Measurements from ENCODE around the gene EHD4.

EHD4 gene

DNA sequence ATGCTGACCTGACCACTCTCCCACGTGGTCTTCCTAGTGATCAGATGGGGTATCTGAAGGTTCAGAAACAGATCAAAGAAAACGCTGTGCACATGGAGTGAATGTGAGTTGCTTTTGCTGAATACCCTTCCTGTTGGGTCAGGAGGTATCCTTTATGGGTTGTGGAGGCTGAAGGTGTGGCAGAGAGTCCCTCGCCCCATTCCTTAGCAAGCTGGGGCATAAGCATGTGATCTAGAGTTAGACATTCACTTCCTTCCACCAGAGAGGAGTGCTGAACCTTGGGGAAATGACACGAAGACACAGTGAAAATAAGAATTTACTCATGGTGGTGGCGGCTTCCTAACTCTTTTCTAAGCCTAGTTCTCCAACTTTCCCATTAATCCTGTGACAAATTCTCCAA is 50.7 kb downstream of the EHD4 start:
- H3K4me3 ChIP-seq (ENCODE audit: low read depth, low read length) = no peak overlapping the region

DNA sequence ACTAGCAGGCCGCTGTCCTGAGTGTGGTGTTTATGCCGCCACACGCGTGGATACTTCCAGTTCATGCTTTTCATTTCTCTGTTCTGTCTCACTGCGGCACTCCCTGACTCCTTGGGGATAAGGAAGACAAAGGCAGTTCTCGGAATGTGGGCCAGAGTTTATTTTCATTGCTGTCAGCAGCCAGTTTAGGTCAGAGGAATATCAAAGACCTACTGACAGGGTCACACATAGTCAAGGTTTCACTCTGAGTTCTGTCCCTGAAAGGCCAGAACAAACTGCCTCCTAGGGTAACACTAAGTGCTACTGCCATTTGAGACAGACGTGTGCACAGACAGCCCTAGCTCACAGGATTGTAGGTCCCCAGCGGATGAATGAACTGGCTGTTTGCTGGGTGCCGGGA is 51.2 kb downstream of the EHD4 start:
- no peak overlapping the region for H3K4me3 ChIP-seq (ENCODE audit: low read depth, low read length)

DNA sequence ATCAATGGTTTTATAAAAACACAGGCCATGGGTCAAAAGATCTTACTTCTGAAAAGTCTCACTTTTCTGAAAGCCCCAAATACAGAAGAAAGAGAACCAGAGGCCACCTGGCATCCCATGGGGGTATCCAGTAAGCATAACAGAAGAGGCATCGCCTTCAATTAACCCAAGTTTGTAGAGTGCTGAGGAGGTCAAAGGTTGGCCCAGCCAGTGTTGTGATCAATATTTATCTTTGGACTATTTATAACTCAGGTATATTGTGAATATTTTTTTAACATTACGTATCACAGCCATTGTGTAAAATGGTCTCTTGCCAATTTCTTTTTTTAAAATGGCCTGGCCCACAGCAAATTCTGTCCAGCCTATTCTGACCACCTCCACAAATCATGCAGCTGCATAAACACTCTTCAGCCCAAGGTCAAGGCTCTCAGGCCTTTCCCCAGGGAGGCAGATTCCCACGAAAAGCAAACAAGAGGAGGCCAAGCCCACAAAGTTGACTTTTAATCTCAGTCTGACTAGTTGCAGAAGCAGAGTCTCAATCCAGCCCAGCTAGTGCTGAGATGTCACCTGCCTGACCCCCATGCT is 52.3 kb downstream of the EHD4 start:
- no peak overlapping the region for H3K4me3 ChIP-seq (ENCODE audit: low read depth, low read length)

GRCh38 chr15:41919201-41919820 is 53.0 kb downstream of the EHD4 start:
- no peak overlapping the region for H3K4me3 ChIP-seq (ENCODE audit: low read depth, low read length)

GRCh38 chr15:41918506-41919126 is 53.7 kb downstream of the EHD4 start:
- H3K4me3 ChIP-seq (ENCODE audit: low read depth, low read length) = no peak overlapping the region

GRCh38 chr15:41917767-41918430 is 54.5 kb downstream of the EHD4 start:
- H3K4me3 ChIP-seq (ENCODE audit: low read depth, low read length) = no peak overlapping the region

DNA sequence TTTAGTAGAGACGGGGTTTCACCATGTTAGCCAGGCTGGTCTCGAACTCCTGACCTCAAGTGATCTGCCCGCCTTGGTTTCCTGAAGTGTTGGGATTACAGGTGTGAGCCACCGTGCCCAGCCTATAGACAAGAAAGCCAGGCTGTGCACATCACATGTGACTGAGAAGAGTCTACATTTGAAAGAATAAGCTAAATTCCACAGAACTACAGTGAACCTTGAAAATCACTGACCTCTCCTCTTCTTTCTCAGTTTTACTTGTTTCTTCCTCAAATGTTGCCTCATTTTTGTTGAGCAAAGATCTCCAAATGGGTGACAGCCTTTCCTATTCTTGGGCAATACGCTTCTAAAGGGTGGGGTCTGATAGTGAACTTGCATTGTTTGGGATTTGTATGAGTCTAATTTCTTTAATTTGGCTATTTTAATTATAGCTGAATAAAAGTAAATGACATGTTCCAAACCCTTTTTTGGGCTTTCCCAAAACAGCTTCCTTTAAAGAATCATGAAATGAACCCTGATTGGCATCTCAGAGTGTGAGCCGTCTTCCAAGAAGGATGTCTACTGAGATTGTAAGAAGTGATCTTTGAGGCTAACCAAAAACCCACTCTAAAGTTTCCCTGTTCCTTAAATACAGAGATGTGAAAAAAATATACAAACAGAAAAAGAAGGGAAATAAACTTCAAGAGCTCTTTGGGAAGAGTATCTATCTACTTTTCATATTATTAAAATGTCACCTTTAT is 56.9 kb downstream of the EHD4 start:
- H3K4me3 ChIP-seq (ENCODE audit: low read depth, low read length) = no peak overlapping the region

GRCh38 chr15:41914411-41914810 is 57.9 kb downstream of the EHD4 start:
- no peak overlapping the region for H3K4me3 ChIP-seq (ENCODE audit: low read depth, low read length)

GRCh38 chr15:41913256-41913655 is 59.1 kb downstream of the EHD4 start:
- no peak overlapping the region for H3K4me3 ChIP-seq (ENCODE audit: low read depth, low read length)

GRCh38 chr15:41911691-41912345 is 60.5 kb downstream of the EHD4 start:
- H3K4me3 ChIP-seq (ENCODE audit: low read depth, low read length) = no peak overlapping the region

- no peak overlapping the region for H3K4me3 ChIP-seq (ENCODE audit: low read depth, low read length)
These were observed 63.5 kb downstream of the EHD4 start for GRCh38 chr15:41908736-41909461.

DNA sequence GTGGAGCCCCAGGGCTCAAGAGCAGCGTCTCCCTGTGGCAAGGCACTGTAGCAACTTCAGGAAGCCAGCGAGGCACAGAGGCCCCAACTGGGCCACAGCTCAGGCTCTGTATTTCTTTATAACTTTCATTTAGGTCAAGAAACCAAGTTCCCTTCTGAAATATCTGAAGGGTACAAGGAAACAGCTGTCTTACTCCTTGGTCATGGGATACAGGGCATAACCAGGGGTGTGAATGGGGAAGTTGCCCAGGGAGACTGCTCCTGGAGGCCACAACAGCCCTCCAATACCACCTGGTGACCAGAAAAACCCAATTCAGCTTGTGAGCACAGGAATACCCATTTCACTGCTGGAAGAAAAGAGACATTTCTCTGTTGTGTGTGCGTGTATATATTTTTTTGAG is 65.2 kb downstream of the EHD4 start:
- no peak overlapping the region for H3K4me3 ChIP-seq (ENCODE audit: low read depth, low read length)

GRCh38 chr15:41906608-41907007 is 65.7 kb downstream of the EHD4 start:
- H3K4me3 ChIP-seq (ENCODE audit: low read depth, low read length) = no peak overlapping the region

DNA sequence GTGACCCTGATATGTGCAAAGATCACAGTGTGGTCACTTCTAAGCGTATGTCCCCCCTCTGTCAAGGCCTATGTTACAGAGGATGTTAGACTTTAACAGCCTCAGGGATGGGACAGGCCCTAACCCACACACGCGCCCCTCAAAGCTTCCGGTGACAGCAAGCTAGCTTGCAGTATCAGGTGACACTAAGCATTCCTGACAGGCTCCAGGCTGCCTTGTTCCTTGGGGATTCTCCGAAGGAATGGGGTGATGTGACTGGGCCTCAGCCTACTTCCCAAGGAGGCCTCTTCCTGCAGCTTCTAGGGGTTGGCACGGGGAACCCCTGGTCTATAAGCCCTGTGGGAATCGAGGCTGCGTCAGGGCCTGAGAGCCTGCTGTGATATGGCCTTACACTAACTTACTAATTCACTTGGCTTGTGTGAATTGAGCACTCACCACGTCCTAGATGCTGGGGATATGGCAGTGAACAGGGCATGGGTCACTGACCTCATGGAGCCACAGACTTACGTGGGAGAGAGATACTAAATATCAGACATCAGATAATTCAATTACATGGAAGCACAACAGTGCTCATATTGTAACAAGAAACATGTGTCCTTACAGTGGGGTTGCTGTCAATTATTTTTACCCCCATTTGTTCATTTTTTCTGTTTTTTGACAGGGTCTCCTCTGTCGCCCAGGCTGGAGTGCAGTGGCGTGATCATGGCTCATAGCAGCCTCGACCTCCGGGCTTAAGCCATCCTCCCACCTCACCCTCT is 67.1 kb downstream of the EHD4 start:
- H3K4me3 ChIP-seq (ENCODE audit: low read depth, low read length) = no peak overlapping the region

GRCh38 chr15:41904541-41905005 is 67.8 kb downstream of the EHD4 start:
- no peak overlapping the region for H3K4me3 ChIP-seq (ENCODE audit: low read depth, low read length)

GRCh38 chr15:41903782-41904181 is 68.6 kb downstream of the EHD4 start:
- no peak overlapping the region for H3K4me3 ChIP-seq (ENCODE audit: low read depth, low read length)

DNA sequence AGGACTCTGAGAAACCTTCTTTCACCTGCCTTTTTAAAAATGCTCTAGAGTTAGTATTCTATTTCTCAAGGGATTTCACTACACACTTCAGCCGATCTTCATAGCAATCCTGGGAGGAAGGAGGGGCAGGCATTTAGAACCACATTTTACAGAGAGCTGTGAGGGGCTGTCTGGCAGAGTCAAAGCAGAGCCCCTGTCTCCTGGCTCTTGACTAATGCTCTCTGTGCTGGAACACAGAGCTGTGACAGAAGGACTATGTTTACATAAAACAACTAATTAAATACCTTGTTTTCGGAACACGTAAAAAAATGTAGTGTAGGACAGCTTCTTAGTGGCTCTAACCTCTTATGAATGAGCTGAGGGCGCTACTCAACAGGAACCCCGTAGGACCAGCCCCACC is 70.9 kb downstream of the EHD4 start:
- no peak overlapping the region for H3K4me3 ChIP-seq (ENCODE audit: low read depth, low read length)

DNA sequence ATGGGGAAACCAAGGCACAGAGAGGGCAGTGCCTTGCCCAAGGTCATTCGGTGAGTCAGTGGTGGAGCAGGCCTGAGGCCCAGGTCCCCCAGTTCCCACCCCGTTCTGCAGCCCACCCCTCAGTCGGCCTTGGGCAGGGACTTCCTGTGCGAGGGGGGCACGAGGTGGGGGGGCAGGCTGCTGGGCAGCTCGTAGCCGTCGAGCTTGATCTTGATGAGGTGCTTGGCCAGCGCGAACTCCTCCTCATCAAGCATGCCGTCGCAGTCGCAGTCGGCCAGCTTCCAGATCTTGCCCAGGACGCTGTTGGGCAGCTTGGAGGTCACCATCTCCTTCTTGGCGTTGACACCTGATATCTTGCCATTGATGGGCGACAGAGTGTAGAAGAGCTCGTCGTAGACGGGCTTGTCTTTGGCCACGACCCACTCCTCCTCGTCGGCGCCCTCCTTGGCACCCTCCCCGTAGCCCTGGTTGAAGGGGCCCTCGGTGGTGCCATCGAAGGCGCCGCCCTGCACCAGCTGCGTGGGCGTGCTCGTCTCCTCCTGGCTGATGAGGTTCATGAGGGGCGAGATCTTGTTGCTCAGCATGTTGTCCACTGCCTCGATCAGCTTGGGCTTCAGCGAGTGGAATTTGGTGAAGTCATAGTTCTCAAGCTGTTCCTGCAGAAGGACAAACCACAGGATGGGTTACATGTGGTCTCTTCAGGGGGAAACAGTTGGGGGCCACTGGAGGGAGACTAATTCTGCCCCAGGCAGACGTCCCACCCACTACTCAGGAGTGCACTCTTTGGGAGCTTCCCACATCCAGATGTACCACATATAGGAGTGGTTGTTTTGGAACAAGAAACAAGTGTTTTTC is 71.6 kb downstream of the EHD4 start:
- no peak overlapping the region for H3K4me3 ChIP-seq (ENCODE audit: low read depth, low read length)

All from iPS-11a (cell line).